Measurements from ENCODE around the gene SEC23IP. TPM values are rescaled to one million over a fixed set of nuclear protein-coding genes. Genes with fewer than 3 reads are reported as not detected.
A peak's percentile ranks its signal among the peaks of the same experiment; 100 is the strongest.

Gene SEC23IP
- total RNA-seq, 1 experiment from 2014 or later = 132 TPM

DNA sequence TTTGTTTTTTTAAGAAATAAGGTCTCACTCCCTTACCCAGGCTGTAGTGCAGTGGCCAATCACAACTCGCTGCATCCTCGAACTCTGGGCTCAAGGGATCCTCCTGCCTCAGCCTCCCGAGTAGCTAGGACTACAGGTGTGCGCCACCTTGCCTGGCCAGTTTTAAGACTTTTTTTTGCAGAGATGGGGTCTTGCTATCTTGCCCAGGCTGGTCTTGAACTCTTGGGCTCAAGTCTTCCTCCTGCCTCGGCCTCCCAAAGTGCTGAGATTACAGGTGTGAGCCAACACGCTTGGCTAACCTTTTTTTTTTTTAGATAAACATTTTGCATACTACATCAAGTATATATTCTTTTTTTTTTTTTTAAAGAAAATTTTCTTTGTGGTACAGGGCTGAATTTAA is 18.2 kb downstream of the SEC23IP start:
- Histone ChIP-seq H3K9me3 (ENCODE audit: control insufficient read depth, insufficient read depth, low read depth, low read length) (no peaks in the 10 kb centered on the region), H3K27me3 (ENCODE audit: control insufficient read depth, insufficient read depth, low read length) (no peaks in the 10 kb centered on the region), H3K36me3 (ENCODE audit: control insufficient read depth, insufficient read depth, low read length) (peaks cover 23% of the 10 kb centered on the region), H3K4me1 (ENCODE audit: control insufficient read depth, insufficient read depth, low read length) (no peaks in the 10 kb centered on the region), H3K4me3 (ENCODE audit: low read depth in 2 of 2, low read length in 2 of 2) (no peak overlapping the region), H3K27ac (ENCODE audit: low read length) (no peak overlapping the region)
- no peak for TF ChIP-seq CTCF (IDR thresholded peaks at IDR 0.05)
- TF ChIP-seq, protein P1, sequence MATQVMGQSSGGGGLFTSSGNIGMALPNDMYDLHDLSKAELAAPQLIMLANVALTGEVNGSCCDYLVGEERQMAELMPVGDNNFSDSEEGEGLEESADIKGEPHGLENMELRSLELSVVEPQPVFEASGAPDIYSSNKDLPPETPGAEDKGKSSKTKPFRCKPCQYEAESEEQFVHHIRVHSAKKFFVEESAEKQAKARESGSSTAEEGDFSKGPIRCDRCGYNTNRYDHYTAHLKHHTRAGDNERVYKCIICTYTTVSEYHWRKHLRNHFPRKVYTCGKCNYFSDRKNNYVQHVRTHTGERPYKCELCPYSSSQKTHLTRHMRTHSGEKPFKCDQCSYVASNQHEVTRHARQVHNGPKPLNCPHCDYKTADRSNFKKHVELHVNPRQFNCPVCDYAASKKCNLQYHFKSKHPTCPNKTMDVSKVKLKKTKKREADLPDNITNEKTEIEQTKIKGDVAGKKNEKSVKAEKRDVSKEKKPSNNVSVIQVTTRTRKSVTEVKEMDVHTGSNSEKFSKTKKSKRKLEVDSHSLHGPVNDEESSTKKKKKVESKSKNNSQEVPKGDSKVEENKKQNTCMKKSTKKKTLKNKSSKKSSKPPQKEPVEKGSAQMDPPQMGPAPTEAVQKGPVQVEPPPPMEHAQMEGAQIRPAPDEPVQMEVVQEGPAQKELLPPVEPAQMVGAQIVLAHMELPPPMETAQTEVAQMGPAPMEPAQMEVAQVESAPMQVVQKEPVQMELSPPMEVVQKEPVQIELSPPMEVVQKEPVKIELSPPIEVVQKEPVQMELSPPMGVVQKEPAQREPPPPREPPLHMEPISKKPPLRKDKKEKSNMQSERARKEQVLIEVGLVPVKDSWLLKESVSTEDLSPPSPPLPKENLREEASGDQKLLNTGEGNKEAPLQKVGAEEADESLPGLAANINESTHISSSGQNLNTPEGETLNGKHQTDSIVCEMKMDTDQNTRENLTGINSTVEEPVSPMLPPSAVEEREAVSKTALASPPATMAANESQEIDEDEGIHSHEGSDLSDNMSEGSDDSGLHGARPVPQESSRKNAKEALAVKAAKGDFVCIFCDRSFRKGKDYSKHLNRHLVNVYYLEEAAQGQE (IDR thresholded peaks at IDR 0.05; ENCODE audit: insufficient read depth in 1 of 2, low read depth in 2 of 2, low read length in 1 of 2) = no peak
- DNase-seq (ENCODE audit: low read depth, low spot score) (no peak), ATAC-seq (no peak)
- in situ Hi-C loops (cut with HindIII; ENCODE audit: low pct_unique_long_range_greater_than_20kb, low sequenced_read_pairs) = no loop called here
- POLR2A ChIA-PET = no interaction called here
- CTCF ChIA-PET = no interaction called here
- BruUV-seq (replicated peaks) = no TSS peak
- intact Hi-C loops (cut with micrococcal nuclease; ENCODE audit: unreplicated experiment) = no loop called here

- in situ Hi-C loops (cut with HindIII; ENCODE audit: low pct_unique_long_range_greater_than_20kb, low sequenced_read_pairs) (no loop called here), intact Hi-C loops (cut with micrococcal nuclease; ENCODE audit: unreplicated experiment) (no loop called here)
- Histone ChIP-seq H3K36me3 (ENCODE audit: control insufficient read depth, insufficient read depth, low read length) (peaks cover 55% of the 10 kb centered on the region), H3K4me1 (ENCODE audit: control insufficient read depth, insufficient read depth, low read length) (no peaks in the 10 kb centered on the region), H3K27me3 (ENCODE audit: control insufficient read depth, insufficient read depth, low read length) (no peaks in the 10 kb centered on the region), H3K9me3 (ENCODE audit: control insufficient read depth, insufficient read depth, low read depth, low read length) (no peaks in the 10 kb centered on the region), H3K4me3 (ENCODE audit: low read depth in 2 of 2, low read length in 2 of 2) (no peak overlapping the region), H3K27ac (ENCODE audit: low read length) (no peak overlapping the region)
- DNase-seq (ENCODE audit: low read depth, low spot score) (no peak), ATAC-seq (no peak)
- no peak for TF ChIP-seq SIN3A (IDR thresholded peaks at IDR 0.05; ENCODE audit: borderline replicate concordance, insufficient read depth, low read depth, low read length)
- TF ChIP-seq CTCF (IDR thresholded peaks at IDR 0.05) = peak; percentile 11; the same call in 1 of the 2 replicates
- POLR2A ChIA-PET = no interaction called here
- CTCF ChIA-PET = no interaction called here
- BruUV-seq (replicated peaks) = no TSS peak
Measured at GRCh38 chr10:119917777-119918176, 25.2 kb downstream of the SEC23IP start.

DNA sequence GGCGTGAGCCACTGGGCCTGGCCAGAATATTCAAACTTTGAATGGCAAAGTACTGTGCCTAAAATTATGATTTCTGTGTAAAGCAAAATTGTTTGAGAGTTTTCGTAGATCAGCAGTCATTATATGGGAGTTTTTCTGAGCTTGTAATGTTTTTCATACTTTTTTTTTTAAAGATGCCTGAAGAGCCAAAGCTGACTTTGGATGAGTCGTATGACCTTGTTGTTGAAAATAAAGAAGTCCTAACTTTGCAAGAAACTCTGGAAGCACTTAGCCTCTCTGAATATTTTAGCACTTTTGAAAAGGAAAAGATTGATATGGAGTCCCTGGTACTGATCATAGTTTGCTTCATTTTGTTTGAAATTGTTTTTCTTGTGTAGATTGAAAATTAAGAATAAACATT is 26.7 kb downstream of the SEC23IP start:
- H3K9me3 ChIP-seq (ENCODE audit: control insufficient read depth, insufficient read depth, low read depth, low read length) = no peaks in the 10 kb centered on the region
- H3K27ac ChIP-seq (ENCODE audit: low read length) = no peak overlapping the region
- ATAC-seq (no peak), DNase-seq (ENCODE audit: low read depth, low spot score) (no peak)
- H3K4me1 ChIP-seq (ENCODE audit: control insufficient read depth, insufficient read depth, low read length) = no peaks in the 10 kb centered on the region
- no peaks in the 10 kb centered on the region for H3K27me3 ChIP-seq (ENCODE audit: control insufficient read depth, insufficient read depth, low read length)
- H3K36me3 ChIP-seq (ENCODE audit: control insufficient read depth, insufficient read depth, low read length) = peaks cover 58% of the 10 kb centered on the region
- in situ Hi-C loops (cut with HindIII; ENCODE audit: low pct_unique_long_range_greater_than_20kb, low sequenced_read_pairs) (no loop called here), intact Hi-C loops (cut with micrococcal nuclease; ENCODE audit: unreplicated experiment) (no loop called here)
- POLR2A ChIA-PET = no interaction called here
- BruUV-seq (replicated peaks) = no TSS peak
- CTCF ChIA-PET = interaction anchor here (0.9 kb wide), 1 partner anchor 169 kb away, joined by 3 read pairs; no protein-coding TSS in a partner anchor
- TF ChIP-seq, protein P1 (IDR thresholded peaks at IDR 0.05; ENCODE audit: insufficient read depth in 1 of 2, low read depth in 2 of 2, low read length in 1 of 2) = no peak
- no peak for TF ChIP-seq POLR2AphosphoS5 (IDR thresholded peaks at IDR 0.05; ENCODE audit: low read depth, low read length)
- no peak for TF ChIP-seq SIN3A (IDR thresholded peaks at IDR 0.05; ENCODE audit: borderline replicate concordance, insufficient read depth, low read depth, low read length)
- TF ChIP-seq CTCF (IDR thresholded peaks at IDR 0.05) = no peak
- no peak for TF ChIP-seq TCF7L2 (IDR thresholded peaks at IDR 0.05; ENCODE audit: low read depth, low read length)
- no peak overlapping the region for H3K4me3 ChIP-seq (ENCODE audit: low read depth in 2 of 2, low read length in 2 of 2)
